Measurements from ENCODE around the gene INO80E. TPM values are rescaled to one million over a fixed set of nuclear protein-coding genes. Genes with fewer than 3 reads are reported as not detected.

Gene INO80E
- polyA plus RNA-seq, 1 experiment: 35.6 TPM

DNA sequence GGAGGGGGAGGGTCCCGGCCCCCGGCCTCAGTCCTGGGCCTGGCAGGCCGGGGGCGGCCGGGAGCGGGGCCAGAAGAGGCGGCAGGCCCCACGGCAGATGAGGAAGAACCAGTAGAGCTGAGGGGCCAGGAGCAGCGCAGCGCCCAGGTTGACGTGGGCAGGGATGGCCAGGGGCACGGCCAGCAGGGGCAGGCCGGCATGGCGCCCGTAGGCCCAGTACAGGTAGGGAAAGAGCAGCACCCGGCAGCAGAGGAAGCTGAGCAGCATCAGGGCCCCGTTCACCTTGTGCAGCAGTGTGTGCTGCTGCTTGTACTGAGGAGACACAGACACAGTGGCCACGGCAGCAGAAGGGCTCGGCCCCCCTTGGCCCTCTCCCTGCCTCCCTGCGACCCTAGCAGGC, 29.1 kb downstream of the INO80E start:
- no peak for TF ChIP-seq CTCF (IDR thresholded peaks at IDR 0.05; ENCODE audit: insufficient read depth, low read depth, low read length)
- H3K27me3 ChIP-seq (ENCODE audit: control insufficient read depth, insufficient read depth, low read length): peaks cover 27% of the 10 kb centered on the region
- H3K4me3 ChIP-seq (ENCODE audit: low read depth, low read length): no peak overlapping the region
- H3K36me3 ChIP-seq (ENCODE audit: control insufficient read depth, insufficient read depth, low read length): no peaks in the 10 kb centered on the region
- no peak for DNase-seq (ENCODE audit: low read depth)
- ChIA-PET CTCF (no interaction called here), POLR2A (no interaction called here)

GRCh38 chr16:30025574-30025973, 29.5 kb downstream of the INO80E start:
- peaks cover 27% of the 10 kb centered on the region for H3K27me3 ChIP-seq (ENCODE audit: control insufficient read depth, insufficient read depth, low read length)
- ChIA-PET CTCF (no interaction called here), POLR2A (no interaction called here)
- no peaks in the 10 kb centered on the region for H3K36me3 ChIP-seq (ENCODE audit: control insufficient read depth, insufficient read depth, low read length)
- no peak overlapping the region for H3K4me3 ChIP-seq (ENCODE audit: low read depth, low read length)
- no peak for TF ChIP-seq CTCF (IDR thresholded peaks at IDR 0.05; ENCODE audit: insufficient read depth, low read depth, low read length)
- DNase-seq (ENCODE audit: low read depth): no peak

GRCh38 chr16:30026449-30026848, 30.4 kb downstream of the INO80E start:
- ChIA-PET POLR2A (no interaction called here), CTCF (no interaction called here)
- DNase-seq (ENCODE audit: low read depth): no peak
- Histone ChIP-seq H3K36me3 (ENCODE audit: control insufficient read depth, insufficient read depth, low read length) (no peaks in the 10 kb centered on the region), H3K4me3 (ENCODE audit: low read depth, low read length) (no peak overlapping the region), H3K27me3 (ENCODE audit: control insufficient read depth, insufficient read depth, low read length) (peaks cover 31% of the 10 kb centered on the region)
- no peak for TF ChIP-seq CTCF (IDR thresholded peaks at IDR 0.05; ENCODE audit: insufficient read depth, low read depth, low read length)

- POLR2A ChIA-PET: no interaction called here
- CTCF ChIA-PET: interaction anchor here (0.6 to 1.1 kb wide), 3 partner anchors 11 to 327 kb away, joined by 3 to 4 read pairs (median 3); no protein-coding TSS in a partner anchor
Observed at GRCh38 chr16:30027588-30028437, 31.8 kb downstream of the INO80E start.

More at GRCh38 chr16:30027588-30028437, 31.8 kb downstream of the INO80E start:
- Histone ChIP-seq H3K27me3 (ENCODE audit: control insufficient read depth, insufficient read depth, low read length) (peaks cover 35% of the 10 kb centered on the region), H3K4me3 (ENCODE audit: low read depth, low read length) (no peak overlapping the region), H3K36me3 (ENCODE audit: control insufficient read depth, insufficient read depth, low read length) (no peaks in the 10 kb centered on the region)
- DNase-seq (ENCODE audit: low read depth): no peak
- TF ChIP-seq CTCF (IDR thresholded peaks at IDR 0.05; ENCODE audit: insufficient read depth, low read depth, low read length): no peak
